ENCODE results near the gene ABCC6.

Gene ABCC6

DNA sequence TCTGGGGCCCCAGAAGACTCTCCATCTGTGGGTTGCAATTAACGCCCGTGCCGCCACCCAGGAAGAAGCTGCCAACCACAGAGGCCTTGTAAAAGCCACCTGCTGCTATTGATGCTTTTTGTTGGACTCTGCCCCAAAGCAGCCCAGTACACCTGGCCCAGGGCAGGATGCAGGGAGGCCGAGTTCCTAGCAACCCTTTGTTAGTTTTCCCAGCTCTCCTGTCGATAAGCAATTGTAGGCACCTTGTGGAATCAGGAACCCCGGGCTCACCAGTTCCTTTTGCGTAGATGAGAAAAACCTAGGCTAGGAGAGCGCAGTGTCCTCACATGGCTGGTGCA lies 103.3 kb downstream of the ABCC6 start:
- Histone ChIP-seq H3K9ac (ENCODE audit: low read length) (no peak overlapping the region), H3K27ac (ENCODE audit: low read depth, low read length) (peak overlapping the region; percentile 75), H3K36me3 (ENCODE audit: insufficient read depth, low read length) (peaks cover 44% of the 10 kb centered on the region), H3K9me3 (ENCODE audit: low read length) (no peaks in the 10 kb centered on the region), H3K27me3 (ENCODE audit: control insufficient read depth in 1 of 2, insufficient read depth in 2 of 2, low read length in 2 of 2) (no peaks in the 10 kb centered on the region), H3K4me1 (ENCODE audit: insufficient read depth, low read length) (peaks cover 28% of the 10 kb centered on the region), H3K4me3 (ENCODE audit: low read depth in 1 of 2, low read length in 2 of 2) (peak overlapping the region in 1 of 2 donors; percentile 42)

GRCh38 chr16:16118337-16118736 lies 105.0 kb downstream of the ABCC6 start:
- Histone ChIP-seq H3K36me3 (ENCODE audit: insufficient read depth, low read length) (peaks cover 56% of the 10 kb centered on the region), H3K9ac (ENCODE audit: low read length) (no peak overlapping the region), H3K9me3 (ENCODE audit: low read length) (no peaks in the 10 kb centered on the region), H3K27ac (ENCODE audit: low read depth, low read length) (no peak overlapping the region), H3K27me3 (ENCODE audit: control insufficient read depth in 1 of 2, insufficient read depth in 2 of 2, low read length in 2 of 2) (no peaks in the 10 kb centered on the region), H3K4me3 (ENCODE audit: low read depth in 1 of 2, low read length in 2 of 2) (no peak overlapping the region), H3K4me1 (ENCODE audit: insufficient read depth, low read length) (peaks cover 19% of the 10 kb centered on the region)

GRCh38 chr16:16116841-16117240 lies 106.5 kb downstream of the ABCC6 start:
- Histone ChIP-seq H3K9me3 (ENCODE audit: low read length) (no peaks in the 10 kb centered on the region), H3K27ac (ENCODE audit: low read depth, low read length) (no peak overlapping the region), H3K27me3 (ENCODE audit: control insufficient read depth in 1 of 2, insufficient read depth in 2 of 2, low read length in 2 of 2) (no peaks in the 10 kb centered on the region), H3K4me3 (ENCODE audit: low read depth in 1 of 2, low read length in 2 of 2) (no peak overlapping the region), H3K36me3 (ENCODE audit: insufficient read depth, low read length) (peaks cover 60% of the 10 kb centered on the region), H3K4me1 (ENCODE audit: insufficient read depth, low read length) (peaks cover 19% of the 10 kb centered on the region), H3K9ac (ENCODE audit: low read length) (no peak overlapping the region)

- Histone ChIP-seq H3K27me3 (ENCODE audit: control insufficient read depth in 1 of 2, insufficient read depth in 2 of 2, low read length in 2 of 2) (no peaks in the 10 kb centered on the region), H3K4me1 (ENCODE audit: insufficient read depth, low read length) (peaks cover 12% of the 10 kb centered on the region), H3K9me3 (ENCODE audit: low read length) (no peaks in the 10 kb centered on the region), H3K27ac (ENCODE audit: low read depth, low read length) (no peak overlapping the region), H3K4me3 (ENCODE audit: low read depth in 1 of 2, low read length in 2 of 2) (no peak overlapping the region), H3K36me3 (ENCODE audit: insufficient read depth, low read length) (peaks cover 68% of the 10 kb centered on the region), H3K9ac (ENCODE audit: low read length) (no peak overlapping the region)
Observed at GRCh38 chr16:16113076-16113475, 110.2 kb downstream of the ABCC6 start.

GRCh38 chr16:16112450-16113053 lies 110.7 kb downstream of the ABCC6 start:
- Histone ChIP-seq H3K27me3 (ENCODE audit: control insufficient read depth in 1 of 2, insufficient read depth in 2 of 2, low read length in 2 of 2) (no peaks in the 10 kb centered on the region), H3K9me3 (ENCODE audit: low read length) (no peaks in the 10 kb centered on the region), H3K9ac (ENCODE audit: low read length) (no peak overlapping the region), H3K4me3 (ENCODE audit: low read depth in 1 of 2, low read length in 2 of 2) (no peak overlapping the region), H3K36me3 (ENCODE audit: insufficient read depth, low read length) (peaks cover 63% of the 10 kb centered on the region), H3K27ac (ENCODE audit: low read depth, low read length) (no peak overlapping the region), H3K4me1 (ENCODE audit: insufficient read depth, low read length) (peaks cover 12% of the 10 kb centered on the region)

GRCh38 chr16:16111639-16112038 lies 111.7 kb downstream of the ABCC6 start:
- Histone ChIP-seq H3K9ac (ENCODE audit: low read length) (no peak overlapping the region), H3K9me3 (ENCODE audit: low read length) (no peaks in the 10 kb centered on the region), H3K36me3 (ENCODE audit: insufficient read depth, low read length) (peaks cover 56% of the 10 kb centered on the region), H3K4me1 (ENCODE audit: insufficient read depth, low read length) (peaks cover 12% of the 10 kb centered on the region), H3K4me3 (ENCODE audit: low read depth in 1 of 2, low read length in 2 of 2) (no peak overlapping the region), H3K27ac (ENCODE audit: low read depth, low read length) (no peak overlapping the region), H3K27me3 (ENCODE audit: control insufficient read depth in 1 of 2, insufficient read depth in 2 of 2, low read length in 2 of 2) (no peaks in the 10 kb centered on the region)

- no peaks in the 10 kb centered on the region for H3K27me3 ChIP-seq (ENCODE audit: control insufficient read depth in 1 of 2, insufficient read depth in 2 of 2, low read length in 2 of 2)
- no peak overlapping the region for H3K27ac ChIP-seq (ENCODE audit: low read depth, low read length)
- peaks cover 12% of the 10 kb centered on the region for H3K4me1 ChIP-seq (ENCODE audit: insufficient read depth, low read length)
- peaks cover 56% of the 10 kb centered on the region for H3K36me3 ChIP-seq (ENCODE audit: insufficient read depth, low read length)
- no peaks in the 10 kb centered on the region for H3K9me3 ChIP-seq (ENCODE audit: low read length)
- H3K9ac ChIP-seq (ENCODE audit: low read length): no peak overlapping the region
- no peak overlapping the region for H3K4me3 ChIP-seq (ENCODE audit: low read depth in 1 of 2, low read length in 2 of 2)
Observed at GRCh38 chr16:16110111-16110490, 113.2 kb downstream of the ABCC6 start.

- Histone ChIP-seq H3K36me3 (ENCODE audit: insufficient read depth, low read length) (peaks cover 50% of the 10 kb centered on the region), H3K9me3 (ENCODE audit: low read length) (no peaks in the 10 kb centered on the region), H3K27ac (ENCODE audit: low read depth, low read length) (peak overlapping the region; percentile 24), H3K9ac (ENCODE audit: low read length) (no peak overlapping the region), H3K4me3 (ENCODE audit: low read depth in 1 of 2, low read length in 2 of 2) (no peak overlapping the region), H3K4me1 (ENCODE audit: insufficient read depth, low read length) (peaks cover 12% of the 10 kb centered on the region), H3K27me3 (ENCODE audit: control insufficient read depth in 1 of 2, insufficient read depth in 2 of 2, low read length in 2 of 2) (no peaks in the 10 kb centered on the region)
Observed at GRCh38 chr16:16109453-16110110, 113.7 kb downstream of the ABCC6 start.

- Histone ChIP-seq H3K27ac (ENCODE audit: low read depth, low read length) (no peak overlapping the region), H3K36me3 (ENCODE audit: insufficient read depth, low read length) (peaks cover 51% of the 10 kb centered on the region)
Observed at GRCh38 chr16:16108759-16109158, 114.5 kb downstream of the ABCC6 start.

DNA sequence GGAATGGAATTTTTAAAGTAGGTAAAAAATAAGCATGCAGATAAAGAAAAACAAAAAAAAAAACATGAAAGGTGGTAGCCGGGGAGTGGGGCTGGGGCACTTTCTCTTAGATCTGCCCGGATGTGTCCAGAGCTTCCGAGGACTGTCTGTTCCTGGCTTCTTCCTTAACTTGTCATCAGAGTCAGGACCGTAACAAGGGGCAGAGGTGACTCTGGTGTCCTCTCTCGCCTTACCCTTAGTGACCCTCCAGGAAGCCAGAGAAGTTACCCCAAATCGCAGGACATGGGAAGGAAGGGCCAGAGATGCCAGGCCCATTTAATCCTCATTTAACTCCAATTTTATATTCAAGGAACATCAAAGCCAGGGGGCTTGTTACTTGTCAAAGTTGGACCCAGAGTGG lies 115.5 kb downstream of the ABCC6 start:
- H3K27ac ChIP-seq (ENCODE audit: low read depth, low read length): no peak overlapping the region
- no peaks in the 10 kb centered on the region for H3K9me3 ChIP-seq (ENCODE audit: low read length)
- peaks cover 12% of the 10 kb centered on the region for H3K4me1 ChIP-seq (ENCODE audit: insufficient read depth, low read length)
- no peaks in the 10 kb centered on the region for H3K27me3 ChIP-seq (ENCODE audit: control insufficient read depth in 1 of 2, insufficient read depth in 2 of 2, low read length in 2 of 2)
- H3K4me3 ChIP-seq (ENCODE audit: low read depth in 1 of 2, low read length in 2 of 2): no peak overlapping the region
- H3K36me3 ChIP-seq (ENCODE audit: insufficient read depth, low read length): peaks cover 44% of the 10 kb centered on the region
- H3K9ac ChIP-seq (ENCODE audit: low read length): no peak overlapping the region

More at GRCh38 chr16:16108759-16109158, 114.5 kb downstream of the ABCC6 start:
- Histone ChIP-seq H3K9ac (ENCODE audit: low read length) (no peak overlapping the region), H3K4me1 (ENCODE audit: insufficient read depth, low read length) (peaks cover 12% of the 10 kb centered on the region), H3K27me3 (ENCODE audit: control insufficient read depth in 1 of 2, insufficient read depth in 2 of 2, low read length in 2 of 2) (no peaks in the 10 kb centered on the region), H3K9me3 (ENCODE audit: low read length) (no peaks in the 10 kb centered on the region), H3K4me3 (ENCODE audit: low read depth in 1 of 2, low read length in 2 of 2) (no peak overlapping the region)

DNA sequence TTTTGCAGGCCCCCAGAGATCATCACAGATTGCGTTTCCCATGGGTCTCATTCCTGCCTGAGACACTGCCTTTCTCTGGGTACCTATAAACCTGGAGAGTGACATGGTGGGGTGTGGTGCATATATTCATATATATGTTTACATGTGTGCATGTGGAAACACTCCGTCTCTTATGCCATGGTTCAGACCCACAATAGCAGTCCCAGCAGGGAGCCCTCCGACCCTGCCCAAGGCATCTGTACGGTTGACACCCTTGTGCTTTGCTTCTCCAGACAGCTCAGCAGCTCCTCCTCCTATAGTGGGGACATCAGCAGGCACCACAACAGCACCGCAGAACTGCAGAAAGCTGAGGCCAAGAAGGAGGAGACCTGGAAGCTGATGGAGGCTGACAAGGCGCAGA lies 116.8 kb downstream of the ABCC6 start:
- H3K4me3 ChIP-seq (ENCODE audit: low read depth in 1 of 2, low read length in 2 of 2): no peak overlapping the region
- peaks cover 24% of the 10 kb centered on the region for H3K4me1 ChIP-seq (ENCODE audit: insufficient read depth, low read length)
- H3K9ac ChIP-seq (ENCODE audit: low read length): no peak overlapping the region
- no peaks in the 10 kb centered on the region for H3K27me3 ChIP-seq (ENCODE audit: control insufficient read depth in 1 of 2, insufficient read depth in 2 of 2, low read length in 2 of 2)
- H3K36me3 ChIP-seq (ENCODE audit: insufficient read depth, low read length): peaks cover 30% of the 10 kb centered on the region
- H3K27ac ChIP-seq (ENCODE audit: low read depth, low read length): no peak overlapping the region
- H3K9me3 ChIP-seq (ENCODE audit: low read length): no peaks in the 10 kb centered on the region

- Histone ChIP-seq H3K27me3 (ENCODE audit: control insufficient read depth in 1 of 2, insufficient read depth in 2 of 2, low read length in 2 of 2) (no peaks in the 10 kb centered on the region), H3K27ac (ENCODE audit: low read depth, low read length) (no peak overlapping the region), H3K4me3 (ENCODE audit: low read depth in 1 of 2, low read length in 2 of 2) (no peak overlapping the region), H3K9me3 (ENCODE audit: low read length) (no peaks in the 10 kb centered on the region), H3K9ac (ENCODE audit: low read length) (no peak overlapping the region), H3K4me1 (ENCODE audit: insufficient read depth, low read length) (peaks cover 26% of the 10 kb centered on the region), H3K36me3 (ENCODE audit: insufficient read depth, low read length) (peaks cover 27% of the 10 kb centered on the region)
Observed at GRCh38 chr16:16105646-16106045, 117.6 kb downstream of the ABCC6 start.
